Left ventricle myocardium inferior (tissue), 1 donor: ENCODE results near the gene CCDC33. TPM values are rescaled to one million over a fixed set of nuclear protein-coding genes. Genes with fewer than 3 reads are reported as not detected.

Source experiments
- DNase-seq: peaks from one replicate; pipeline ENCODE4 v3.0.0-alpha.2; 2020
- H3K27ac ChIP-seq: fragments of 200-600 bp; replicated peaks from 2 replicates; pipeline ENCODE4 v1.8.0; 2021
- H3K27me3 ChIP-seq: fragments of 200-600 bp; 2 replicates; pipeline ENCODE4 v1.8.0; 2021; ENCODE audit warnings: low read depth
- H3K36me3 ChIP-seq: fragments of 200-600 bp; 2 replicates; pipeline ENCODE4 v1.8.0; 2021
- H3K4me1 ChIP-seq: fragments of 200-600 bp; 2 replicates; pipeline ENCODE4 v1.8.0; 2021
- H3K4me3 ChIP-seq: fragments of 200-600 bp; 2 replicates; pipeline ENCODE4 v1.8.0; 2021; ENCODE audit warnings: mild to moderate bottlenecking, moderate library complexity
- H3K9me3 ChIP-seq: fragments of 200-600 bp; replicated peaks from 2 replicates; pipeline ENCODE4 v1.8.0; 2021
- CTCF ChIP-seq: fragments of 200-600 bp; IDR thresholded peaks from 2 replicates; pipeline ENCODE4 v1.8.0; 2021; ENCODE audit warnings: antibody characterized with exemption, mild to moderate bottlenecking, borderline replicate concordance
- intact Hi-C: fragments of 100-400 bp; cut with micrococcal nuclease; formaldehyde crosslinking; loops from one replicate; pipeline ENCODE4 v1.11.0; 2022
- total RNA-seq: library from RNA; stranded (reverse); fragmentation: NEBNext Ultra II Directional; extraction: Animal tissue kit (Norgen Biotek cat#: 25700); gene quantifications from one replicate; pipeline ENCODE4 v1.2.1, GENCODE V29; 2021
- donor health status: DM: no; HTN: yes; CAD: no; lungs with severe emphysema.

The CCDC33 gene
- total RNA-seq, 1 donor from 2014 or later, result 0.11 TPM

GRCh38 chr15:74368121-74368520 lies 132.0 kb downstream of the CCDC33 start:
- no peaks in the 10 kb centered on the region for H3K36me3 ChIP-seq
- H3K4me1 ChIP-seq, result peaks cover 14% of the 10 kb centered on the region
- TF ChIP-seq CTCF, result no peak
- H3K27ac ChIP-seq, result no peak overlapping the region
- H3K9me3 ChIP-seq, result no peaks in the 10 kb centered on the region
- intact Hi-C loops, result no loop called here
- no peak overlapping the region for H3K4me3 ChIP-seq
- no peak for DNase-seq
- peaks cover 58% of the 10 kb centered on the region for H3K27me3 ChIP-seq

- no peaks in the 10 kb centered on the region for H3K9me3 ChIP-seq
- intact Hi-C loops, result no loop called here
- peaks cover 23% of the 10 kb centered on the region for H3K4me1 ChIP-seq
- no peak overlapping the region for H3K4me3 ChIP-seq
- no peak for TF ChIP-seq CTCF
- peaks cover 59% of the 10 kb centered on the region for H3K27me3 ChIP-seq
- H3K36me3 ChIP-seq, result no peaks in the 10 kb centered on the region
- H3K27ac ChIP-seq, result no peak overlapping the region
- DNase-seq, result no peak
Measured at GRCh38 chr15:74369084-74369745, 133.1 kb downstream of the CCDC33 start.

- Histone ChIP-seq H3K36me3 (no peaks in the 10 kb centered on the region), H3K4me3 (no peak overlapping the region), H3K27me3 (peaks cover 55% of the 10 kb centered on the region), H3K4me1 (peaks cover 28% of the 10 kb centered on the region), H3K27ac (no peak overlapping the region), H3K9me3 (no peaks in the 10 kb centered on the region)
- intact Hi-C loops, result loop anchor here (5.0 to 10.0 kb wide), 2 partner anchors 265 to 398 kb away; no protein-coding TSS in a partner anchor
- no peak for DNase-seq
- no peak for TF ChIP-seq CTCF
Measured at GRCh38 chr15:74369756-74370155, 133.6 kb downstream of the CCDC33 start.

GRCh38 chr15:74370471-74370870 lies 134.3 kb downstream of the CCDC33 start:
- Histone ChIP-seq H3K27ac (no peak overlapping the region), H3K9me3 (no peaks in the 10 kb centered on the region), H3K4me3 (no peak overlapping the region), H3K36me3 (no peaks in the 10 kb centered on the region), H3K27me3 (peaks cover 48% of the 10 kb centered on the region), H3K4me1 (peaks cover 30% of the 10 kb centered on the region)
- DNase-seq, result no peak
- intact Hi-C loops, result loop anchor here (5.0 to 10.0 kb wide), 2 partner anchors 264 to 397 kb away; no protein-coding TSS in a partner anchor
- no peak for TF ChIP-seq CTCF

GRCh38 chr15:74373056-74373650 lies 137.0 kb downstream of the CCDC33 start:
- DNase-seq, result no peak
- intact Hi-C loops, result loop anchor here (5.0 to 10.0 kb wide), 2 partner anchors 262 to 394 kb away; no protein-coding TSS in a partner anchor
- peaks cover 19% of the 10 kb centered on the region for H3K4me1 ChIP-seq
- TF ChIP-seq CTCF, result no peak
- H3K9me3 ChIP-seq, result no peaks in the 10 kb centered on the region
- peaks cover 21% of the 10 kb centered on the region for H3K27me3 ChIP-seq
- no peak overlapping the region for H3K27ac ChIP-seq
- H3K36me3 ChIP-seq, result no peaks in the 10 kb centered on the region
- no peak overlapping the region for H3K4me3 ChIP-seq
